Central memory CD8-positive, alpha-beta T cell (primary cell): ENCODE results near the gene B3GNT5.

ENCODE experiments used
- ATAC-seq: fragments of 150-1000 bp; cut with Tn5 transposase; replicated peaks from 2 replicates; pipeline ENCODE4 v1.10.0; 2022; ENCODE audit warnings: mild to moderate bottlenecking, moderate FRiP score, moderate number of reproducible peaks; ENCODE audit not compliant: poor library complexity, severe bottlenecking; ENCODE audit errors: extremely low read depth
- DNase-seq, 2 donors: peaks; one replicate each; pipeline ENCODE4 v3.0.0; 2021; ENCODE audit warnings: low spot score in 2 of 2
- H3K27ac Mint-ChIP-seq: one replicate; pipeline ENCODE4 v1.8.0; 2022; ENCODE audit warnings: low read depth, mild to moderate bottlenecking, moderate library complexity, mixed read lengths
- H3K27me3 Mint-ChIP-seq: one replicate; pipeline ENCODE4 v1.8.0; 2022; ENCODE audit warnings: mixed read lengths
- H3K36me3 Mint-ChIP-seq: one replicate; pipeline ENCODE4 v1.8.0; 2022; ENCODE audit warnings: mild to moderate bottlenecking, moderate library complexity, mixed read lengths; ENCODE audit not compliant: insufficient read depth
- H3K4me1 Mint-ChIP-seq: one replicate; pipeline ENCODE4 v1.8.0; 2022; ENCODE audit warnings: mixed read lengths
- H3K4me3 Mint-ChIP-seq: one replicate; pipeline ENCODE4 v1.8.0; 2022; ENCODE audit warnings: mild to moderate bottlenecking, moderate library complexity, mixed read lengths
- H3K9me3 Mint-ChIP-seq: one replicate; pipeline ENCODE4 v1.8.0; 2022; ENCODE audit warnings: mixed read lengths

The B3GNT5 gene

GRCh38 chr3:183260167-183260904 lies 7.3 kb downstream of the B3GNT5 start:
- Mint-ChIP-seq H3K4me1 (no peaks in the 10 kb centered on the region), H3K36me3 (peaks cover 3% of the 10 kb centered on the region), H3K4me3 (no peak overlapping the region), H3K9me3 (no peaks in the 10 kb centered on the region), H3K27me3 (peaks cover 29% of the 10 kb centered on the region), H3K27ac (no peak overlapping the region)
- ATAC-seq (no peak), DNase-seq (no peak)

GRCh38 chr3:183261151-183261724 lies 8.2 kb downstream of the B3GNT5 start:
- DNase-seq (no peak), ATAC-seq (no peak)
- Mint-ChIP-seq H3K4me3 (no peak overlapping the region), H3K4me1 (no peaks in the 10 kb centered on the region), H3K9me3 (no peaks in the 10 kb centered on the region), H3K36me3 (peaks cover 3% of the 10 kb centered on the region), H3K27ac (no peak overlapping the region), H3K27me3 (peaks cover 24% of the 10 kb centered on the region)

GRCh38 chr3:183262875-183263378 lies 9.9 kb downstream of the B3GNT5 start:
- Mint-ChIP-seq H3K9me3 (no peaks in the 10 kb centered on the region), H3K27ac (no peak overlapping the region), H3K27me3 (peaks cover 8% of the 10 kb centered on the region), H3K4me3 (no peak overlapping the region), H3K36me3 (peaks cover 3% of the 10 kb centered on the region), H3K4me1 (no peaks in the 10 kb centered on the region)
- DNase-seq (no peak), ATAC-seq (no peak)

GRCh38 chr3:183264268-183264667 lies 11.2 kb downstream of the B3GNT5 start:
- H3K4me3 Mint-ChIP-seq: no peak overlapping the region

GRCh38 chr3:183265157-183265642 lies 12.1 kb downstream of the B3GNT5 start:
- no peak overlapping the region for H3K4me3 Mint-ChIP-seq
- no peak overlapping the region for H3K27ac Mint-ChIP-seq
- peaks cover 3% of the 10 kb centered on the region for H3K36me3 Mint-ChIP-seq
- no peaks in the 10 kb centered on the region for H3K4me1 Mint-ChIP-seq
- no peak for DNase-seq
- ATAC-seq: no peak
- H3K9me3 Mint-ChIP-seq: no peaks in the 10 kb centered on the region
- no peaks in the 10 kb centered on the region for H3K27me3 Mint-ChIP-seq

More at GRCh38 chr3:183264268-183264667, 11.2 kb downstream of the B3GNT5 start:
- ATAC-seq: no peak
- H3K4me1 Mint-ChIP-seq: no peaks in the 10 kb centered on the region
- DNase-seq: no peak
- no peaks in the 10 kb centered on the region for H3K27me3 Mint-ChIP-seq
- H3K27ac Mint-ChIP-seq: no peak overlapping the region
- H3K9me3 Mint-ChIP-seq: no peaks in the 10 kb centered on the region
- peaks cover under 1% of the 10 kb centered on the region for H3K36me3 Mint-ChIP-seq

- no peaks in the 10 kb centered on the region for H3K9me3 Mint-ChIP-seq
- no peak for DNase-seq
- H3K4me3 Mint-ChIP-seq: no peak overlapping the region
- no peak overlapping the region for H3K27ac Mint-ChIP-seq
- no peaks in the 10 kb centered on the region for H3K4me1 Mint-ChIP-seq
- peaks cover 3% of the 10 kb centered on the region for H3K36me3 Mint-ChIP-seq
- no peak for ATAC-seq
- H3K27me3 Mint-ChIP-seq: no peaks in the 10 kb centered on the region
Observed at GRCh38 chr3:183265834-183266417, 12.9 kb downstream of the B3GNT5 start.

GRCh38 chr3:183266454-183266853 lies 13.4 kb downstream of the B3GNT5 start:
- no peak for DNase-seq
- Mint-ChIP-seq H3K4me1 (no peaks in the 10 kb centered on the region), H3K9me3 (no peaks in the 10 kb centered on the region), H3K4me3 (no peak overlapping the region), H3K36me3 (peaks cover 3% of the 10 kb centered on the region), H3K27ac (no peak overlapping the region), H3K27me3 (no peaks in the 10 kb centered on the region)
- no peak for ATAC-seq

GRCh38 chr3:183267140-183267539 lies 14.1 kb downstream of the B3GNT5 start:
- no peak for ATAC-seq
- Mint-ChIP-seq H3K9me3 (no peaks in the 10 kb centered on the region), H3K4me1 (no peaks in the 10 kb centered on the region), H3K27me3 (no peaks in the 10 kb centered on the region), H3K27ac (no peak overlapping the region), H3K36me3 (peaks cover 3% of the 10 kb centered on the region), H3K4me3 (no peak overlapping the region)
- DNase-seq: no peak

- DNase-seq (no peak), ATAC-seq (no peak)
- Mint-ChIP-seq H3K27ac (no peak overlapping the region), H3K4me3 (no peak overlapping the region), H3K9me3 (no peaks in the 10 kb centered on the region), H3K36me3 (peaks cover 3% of the 10 kb centered on the region), H3K4me1 (no peaks in the 10 kb centered on the region), H3K27me3 (no peaks in the 10 kb centered on the region)
Observed at GRCh38 chr3:183268366-183268765, 15.3 kb downstream of the B3GNT5 start.

GRCh38 chr3:183269345-183269744 lies 16.3 kb downstream of the B3GNT5 start:
- no peak for ATAC-seq
- H3K27ac Mint-ChIP-seq: no peak overlapping the region
- H3K27me3 Mint-ChIP-seq: no peaks in the 10 kb centered on the region
- H3K4me3 Mint-ChIP-seq: no peak overlapping the region
- no peaks in the 10 kb centered on the region for H3K9me3 Mint-ChIP-seq
- H3K36me3 Mint-ChIP-seq: peaks cover 4% of the 10 kb centered on the region
- DNase-seq: no peak
- H3K4me1 Mint-ChIP-seq: no peaks in the 10 kb centered on the region

GRCh38 chr3:183270344-183270743 lies 17.3 kb downstream of the B3GNT5 start:
- peaks cover 5% of the 10 kb centered on the region for H3K36me3 Mint-ChIP-seq
- H3K9me3 Mint-ChIP-seq: no peaks in the 10 kb centered on the region
- H3K4me1 Mint-ChIP-seq: no peaks in the 10 kb centered on the region
- DNase-seq (no peak), ATAC-seq (no peak)
- H3K27me3 Mint-ChIP-seq: no peaks in the 10 kb centered on the region
- H3K4me3 Mint-ChIP-seq: no peak overlapping the region
- H3K27ac Mint-ChIP-seq: no peak overlapping the region

- Mint-ChIP-seq H3K4me1 (no peaks in the 10 kb centered on the region), H3K4me3 (no peak overlapping the region), H3K9me3 (no peaks in the 10 kb centered on the region), H3K36me3 (peaks cover 5% of the 10 kb centered on the region), H3K27me3 (no peaks in the 10 kb centered on the region), H3K27ac (no peak overlapping the region)
- ATAC-seq (no peak), DNase-seq (no peak)
Observed at GRCh38 chr3:183272142-183272541, 19.1 kb downstream of the B3GNT5 start.

- DNase-seq (no peak), ATAC-seq (no peak)
- Mint-ChIP-seq H3K4me3 (no peak overlapping the region), H3K9me3 (no peaks in the 10 kb centered on the region), H3K27ac (no peak overlapping the region), H3K36me3 (peaks cover 5% of the 10 kb centered on the region), H3K27me3 (no peaks in the 10 kb centered on the region), H3K4me1 (no peaks in the 10 kb centered on the region)
Observed at GRCh38 chr3:183272791-183273190, 19.7 kb downstream of the B3GNT5 start.
